Fibroblast of mammary gland (primary cell): ENCODE measurements around the gene GPX3.

ENCODE experiments used
- DNase-seq: peaks from one replicate; pipeline ENCODE4 v3.0.0-alpha.2; 2010; ENCODE audit warnings: low read depth
- H3K4me3 ChIP-seq: 2 replicates; pipeline ENCODE4 v1.5.1; 2011; ENCODE audit warnings: low read depth, mild to moderate bottlenecking, low read length, moderate library complexity; ENCODE audit not compliant: control insufficient read depth
- TF ChIP-seq, protein P1 (sequence below): conservative IDR thresholded peaks from 2 replicates; pipeline ENCODE4 v1.5.1; 2011; ENCODE audit warnings: low read depth, low read length, inconsistent platforms; ENCODE audit not compliant: control insufficient read depth, insufficient read depth

Gene GPX3

DNA sequence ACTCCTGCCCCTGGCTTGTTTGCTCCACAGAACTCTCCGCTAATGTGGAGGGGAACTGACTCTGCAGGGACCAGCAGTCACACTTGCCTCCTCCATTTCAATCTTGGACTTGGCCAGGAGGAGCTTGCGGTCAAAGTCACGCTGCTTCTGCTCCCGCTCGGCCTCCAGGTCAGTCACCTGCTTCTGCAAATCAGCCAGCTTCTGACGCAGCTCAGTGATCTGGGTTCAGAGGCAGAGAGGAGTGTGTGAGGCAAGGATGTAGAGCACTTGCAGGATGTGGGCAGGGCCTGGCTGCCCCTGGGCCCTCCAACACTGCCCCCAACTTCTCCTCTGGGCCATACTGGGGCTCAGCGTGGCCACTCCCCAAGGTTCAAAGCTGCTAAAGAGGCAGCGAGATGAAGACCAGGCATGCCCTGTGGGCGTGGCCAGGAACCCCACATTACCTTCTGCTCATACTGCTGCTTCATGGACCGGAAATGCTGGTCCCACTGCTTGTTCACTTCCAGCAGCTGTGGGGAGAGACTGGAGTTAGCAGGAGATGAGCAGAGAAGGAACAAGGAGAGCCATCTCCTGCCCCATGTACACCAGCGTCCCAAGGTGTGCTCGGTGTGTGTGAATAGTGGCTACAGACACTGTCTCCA lies 22.2 kb downstream of the GPX3 start:
- H3K4me3 ChIP-seq, result no peak overlapping the region
- TF ChIP-seq, protein P1, sequence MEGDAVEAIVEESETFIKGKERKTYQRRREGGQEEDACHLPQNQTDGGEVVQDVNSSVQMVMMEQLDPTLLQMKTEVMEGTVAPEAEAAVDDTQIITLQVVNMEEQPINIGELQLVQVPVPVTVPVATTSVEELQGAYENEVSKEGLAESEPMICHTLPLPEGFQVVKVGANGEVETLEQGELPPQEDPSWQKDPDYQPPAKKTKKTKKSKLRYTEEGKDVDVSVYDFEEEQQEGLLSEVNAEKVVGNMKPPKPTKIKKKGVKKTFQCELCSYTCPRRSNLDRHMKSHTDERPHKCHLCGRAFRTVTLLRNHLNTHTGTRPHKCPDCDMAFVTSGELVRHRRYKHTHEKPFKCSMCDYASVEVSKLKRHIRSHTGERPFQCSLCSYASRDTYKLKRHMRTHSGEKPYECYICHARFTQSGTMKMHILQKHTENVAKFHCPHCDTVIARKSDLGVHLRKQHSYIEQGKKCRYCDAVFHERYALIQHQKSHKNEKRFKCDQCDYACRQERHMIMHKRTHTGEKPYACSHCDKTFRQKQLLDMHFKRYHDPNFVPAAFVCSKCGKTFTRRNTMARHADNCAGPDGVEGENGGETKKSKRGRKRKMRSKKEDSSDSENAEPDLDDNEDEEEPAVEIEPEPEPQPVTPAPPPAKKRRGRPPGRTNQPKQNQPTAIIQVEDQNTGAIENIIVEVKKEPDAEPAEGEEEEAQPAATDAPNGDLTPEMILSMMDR, result no peak
- no peak for DNase-seq

DNA sequence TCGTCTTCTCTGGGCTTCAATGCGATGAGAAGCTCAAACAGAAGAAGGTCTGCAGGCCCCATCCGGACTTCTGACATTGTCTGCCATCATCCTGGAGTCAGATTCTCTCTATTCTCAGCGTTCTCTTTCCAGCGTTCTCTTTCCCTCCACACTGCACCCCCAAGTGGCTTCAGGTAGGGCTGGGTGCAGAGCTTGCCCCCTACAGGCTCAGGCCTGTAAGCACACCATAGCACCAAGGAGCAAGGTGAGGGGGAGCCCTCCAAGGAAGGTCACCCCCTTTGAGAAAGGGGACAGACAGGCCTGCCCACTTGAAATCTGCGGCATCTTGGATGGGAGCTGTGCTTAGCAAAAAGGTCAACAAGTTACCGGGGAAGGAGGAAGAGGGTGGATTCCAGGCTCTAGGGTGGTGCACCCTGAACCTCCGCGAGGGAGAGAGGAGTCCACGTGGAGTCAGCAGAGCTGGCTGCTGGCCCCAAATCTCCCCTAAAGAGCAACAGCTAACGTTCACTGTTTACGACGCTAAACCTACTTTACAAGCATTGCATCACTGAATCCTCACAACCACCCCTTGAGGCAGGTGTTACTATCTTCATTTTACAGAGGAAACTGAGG lies 27.5 kb downstream of the GPX3 start:
- DNase-seq, result peak; percentile 29
- H3K4me3 ChIP-seq, result no peak overlapping the region
- TF ChIP-seq, protein P1, result peak; percentile 86

DNA sequence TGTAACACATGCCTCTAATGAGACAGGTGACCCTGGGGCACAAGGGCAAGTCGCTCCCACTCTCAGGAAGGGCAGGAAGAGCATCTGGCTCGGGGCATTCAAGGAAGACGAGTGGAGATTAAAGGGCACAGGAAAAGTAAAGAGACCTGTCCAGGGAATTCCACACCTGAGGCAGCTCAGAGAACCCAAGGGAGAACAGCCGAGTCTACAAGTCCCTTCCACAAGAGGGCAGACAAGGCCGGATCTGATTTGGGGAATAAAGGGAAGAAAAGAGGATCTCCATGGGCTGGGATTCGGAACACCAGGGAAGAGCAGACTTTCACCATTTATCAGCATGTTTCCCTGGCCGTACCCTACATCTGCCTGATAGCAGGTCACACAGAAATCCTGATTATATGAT lies 28.1 kb downstream of the GPX3 start:
- peak; percentile 42 for DNase-seq
- H3K4me3 ChIP-seq, result no peak overlapping the region
- TF ChIP-seq, protein P1, result peak; percentile 49

DNA sequence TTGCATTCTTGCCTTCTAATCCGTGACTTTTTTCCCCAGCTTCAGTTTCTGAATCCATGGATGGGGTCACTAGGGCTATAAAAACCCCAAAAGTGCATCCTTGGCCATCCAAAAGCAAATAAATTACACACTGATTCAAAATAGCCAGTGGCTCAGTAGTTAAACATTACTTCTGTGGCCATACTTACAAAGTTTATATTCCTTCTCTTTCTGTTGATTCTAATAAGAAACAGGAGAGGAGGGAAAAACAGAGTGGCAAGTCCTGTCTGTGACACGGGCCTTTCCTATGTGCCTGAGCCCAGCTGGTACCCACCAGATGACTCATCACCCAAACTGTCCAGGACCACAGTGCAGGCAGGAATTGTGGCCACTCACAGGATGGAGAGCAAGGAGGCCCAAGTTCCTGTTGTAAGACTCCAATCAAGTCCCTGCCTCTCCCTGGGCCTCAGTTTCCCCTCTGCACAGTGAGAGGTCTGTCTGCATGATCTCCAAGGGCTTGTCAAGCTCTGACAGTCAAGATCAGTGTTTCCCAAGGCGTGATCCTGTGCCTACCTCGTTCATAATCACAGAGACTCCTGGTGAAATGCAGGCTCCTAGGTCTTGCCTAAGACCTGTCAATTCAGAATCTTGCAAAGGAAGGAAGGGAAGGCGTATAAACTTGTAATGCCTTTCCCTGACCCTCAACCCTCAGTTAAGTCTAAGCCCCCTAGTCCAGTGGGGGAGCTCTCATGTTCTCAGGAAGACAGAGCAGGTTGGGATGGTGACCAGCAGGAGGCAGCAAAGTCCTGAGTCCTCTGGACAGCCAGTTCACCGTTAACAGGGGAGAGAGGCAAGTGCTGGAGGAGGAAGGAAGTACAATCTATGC lies 30.9 kb downstream of the GPX3 start:
- H3K4me3 ChIP-seq, result no peak overlapping the region
- peak; percentile 81 for DNase-seq
- TF ChIP-seq, protein P1, result peak; percentile 97

DNA sequence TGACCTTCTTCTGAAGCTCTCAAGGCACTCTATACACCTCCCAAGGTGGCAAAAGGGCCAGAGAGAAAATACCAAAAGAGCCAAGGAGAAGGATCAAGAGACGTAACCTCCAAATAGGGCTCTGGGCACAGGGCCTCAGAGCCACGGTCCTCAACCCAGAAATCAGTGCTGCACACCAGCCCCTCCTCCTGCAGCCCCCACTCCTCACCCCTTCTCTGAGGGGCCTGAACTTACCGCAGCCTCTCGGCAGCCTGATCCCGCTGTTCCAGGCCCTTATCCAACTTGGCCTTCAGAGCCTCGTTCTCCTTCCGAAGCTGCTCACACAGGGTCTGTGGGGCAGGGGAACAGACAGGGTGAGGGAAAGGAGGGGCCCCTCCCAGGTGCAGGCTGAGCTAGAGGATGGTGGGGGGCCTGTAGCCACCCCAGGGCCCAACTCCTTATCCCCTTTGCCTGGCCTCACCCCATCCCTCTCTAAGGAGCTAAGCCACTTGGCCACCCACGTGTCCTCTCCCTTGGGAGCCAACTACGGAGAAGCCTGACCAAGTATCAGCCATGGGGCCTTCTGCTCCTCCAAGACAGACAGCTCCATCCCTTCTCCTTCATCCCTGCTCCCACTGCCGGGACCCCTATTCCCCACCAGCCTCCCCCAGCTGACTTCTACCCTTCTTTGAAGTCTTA lies 31.7 kb downstream of the GPX3 start:
- TF ChIP-seq, protein P1, result no peak
- DNase-seq, result no peak
- no peak overlapping the region for H3K4me3 ChIP-seq

DNA sequence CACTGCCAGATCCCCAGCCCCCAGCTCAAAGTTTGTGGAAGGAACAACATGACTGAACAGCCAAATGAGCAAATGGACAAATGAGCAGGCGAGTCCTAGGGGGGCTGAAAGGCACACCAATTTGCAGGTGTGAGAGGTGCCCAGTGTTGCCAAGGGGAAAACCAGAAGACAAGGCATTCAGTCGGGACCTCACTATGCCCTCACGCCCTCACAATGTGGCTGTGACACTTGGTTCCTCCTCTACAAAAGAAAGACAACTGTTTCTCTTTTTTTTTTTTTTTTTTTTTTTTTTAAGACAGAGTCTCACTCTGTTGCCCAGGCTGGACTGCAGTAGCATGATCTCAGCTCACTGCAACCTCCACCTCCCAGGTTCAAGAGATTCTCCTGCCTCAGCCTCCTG lies 32.4 kb downstream of the GPX3 start:
- TF ChIP-seq, protein P1, result no peak
- DNase-seq, result no peak
- H3K4me3 ChIP-seq, result no peak overlapping the region
